Panc1 (cell line): ENCODE results near the gene ACACB. TPM values are rescaled to one million over a fixed set of nuclear protein-coding genes. Genes with fewer than 3 reads are reported as not detected.

Experiments
- ATAC-seq: fragments of 200-7000 bp; cut with Tn5 transposase; 2 replicates; pipeline ENCODE4 v1.9.1; 2020; ENCODE audit warnings: mild to moderate bottlenecking, moderate library complexity
- Bru-seq: library from RNA; stranded (reverse); fragments of 400-500 nt; gene quantifications from one replicate; lab custom pipeline; 2021; lab: Mats Ljungman, UMichigan
- BruChase-seq, 2 experiments: library from RNA; stranded (reverse); fragments of 400-500 nt; gene quantifications; one replicate each; lab custom pipeline; 2021; lab: Mats Ljungman, UMichigan
- BruUV-seq: library from RNA; stranded (reverse); fragments of 400-500 nt; replicated peaks from 2 replicates; lab custom pipeline; 2021; lab: Mats Ljungman, UMichigan
- CTCF ChIA-PET: fragments of 300-600 bp; sonication (Branson Sonifier 250); formaldehyde crosslinking; loops from one replicate; lab custom pipeline; 2022; ENCODE audit warnings: antibody characterized with exemption; lab: Charles Lee
- POLR2A ChIA-PET: fragments of 300-600 bp; sonication (Branson Sonifier 250); formaldehyde crosslinking; loops from one replicate; lab custom pipeline; 2022; ENCODE audit warnings: antibody characterized with exemption; lab: Charles Lee
- DNase-seq: peaks from one replicate; pipeline ENCODE4 v3.0.0-alpha.2; 2010; ENCODE audit warnings: low read depth, low spot score
- H3K27ac ChIP-seq: 2 replicates; pipeline ENCODE4 v1.5.1; 2011; ENCODE audit warnings: mild to moderate bottlenecking, low read length, inconsistent platforms
- H3K27me3 ChIP-seq: fragments of 200-500 bp; sonication (Bioruptor generic); 2 replicates; pipeline ENCODE4 v1.6.0; 2014; ENCODE audit warnings: low read length, inconsistent platforms; ENCODE audit not compliant: control insufficient read depth, insufficient read depth
- H3K36me3 ChIP-seq: fragments of 200-500 bp; sonication (Bioruptor generic); 2 replicates; pipeline ENCODE4 v1.5.1; 2014; ENCODE audit warnings: inconsistent platforms, mild to moderate bottlenecking, low read length, moderate library complexity; ENCODE audit not compliant: control insufficient read depth, insufficient read depth
- H3K4me1 ChIP-seq: 2 replicates; pipeline ENCODE4 v1.5.1; 2011; ENCODE audit warnings: inconsistent platforms, mild to moderate bottlenecking, low read length, moderate library complexity; ENCODE audit not compliant: control insufficient read depth, insufficient read depth
- H3K4me3 ChIP-seq, 2 experiments: 2 replicates each; pipeline ENCODE4 v1.5.1; 2011 to 2012; ENCODE audit warnings: low read depth in 2 of 2, low read length in 2 of 2, mild to moderate bottlenecking in 2 of 2, inconsistent platforms in 1 of 2, moderate library complexity in 1 of 2
- H3K9me3 ChIP-seq: fragments of 200-500 bp; sonication (Bioruptor generic); 2 replicates; pipeline ENCODE4 v1.5.1; 2014; ENCODE audit warnings: low read depth, mild to moderate bottlenecking, inconsistent platforms, low read length, moderate library complexity; ENCODE audit not compliant: control insufficient read depth, insufficient read depth
- CTCF ChIP-seq: fragments of 450-650 bp; IDR thresholded peaks from 2 replicates; pipeline ENCODE4 v1.5.1; 2017; ENCODE audit warnings: mild to moderate bottlenecking
- POLR2AphosphoS5 ChIP-seq: IDR thresholded peaks from 2 replicates; pipeline ENCODE4 v1.6.1; 2012; ENCODE audit warnings: mild to moderate bottlenecking, low read depth, low read length, moderate library complexity
- REST ChIP-seq, 2 experiments: IDR thresholded peaks; 2 replicates each; pipeline ENCODE4 v1.6.1; 2011 to 2012; ENCODE audit warnings: low read depth in 2 of 2, control low read depth in 1 of 2, low read length in 1 of 2, mild to moderate bottlenecking in 1 of 2, moderate library complexity in 1 of 2; ENCODE audit not compliant: insufficient read depth in 1 of 2
- SIN3A ChIP-seq: IDR thresholded peaks from 2 replicates; pipeline ENCODE4 v1.6.1; 2012; ENCODE audit warnings: low read depth, mild to moderate bottlenecking, low read length, moderate library complexity, borderline replicate concordance; ENCODE audit not compliant: insufficient read depth
- TCF7L2 ChIP-seq: IDR thresholded peaks from 2 replicates; pipeline ENCODE4 v1.6.1; 2011; ENCODE audit warnings: mild to moderate bottlenecking, low read depth, low read length, inconsistent platforms
- in situ Hi-C: cut with HindIII; loops from 2 replicates; pipeline ENCODE4 v1.10.0; 2016; ENCODE audit warnings: low sequenced_read_pairs, low pct_unique_long_range_greater_than_20kb
- intact Hi-C: fragments of 100-400 bp; cut with micrococcal nuclease; formaldehyde crosslinking; loops from one replicate; pipeline ENCODE4 v1.10.0; 2022; ENCODE audit not compliant: unreplicated experiment
- long read RNA-seq: library from polyadenylated mRNA; unstranded; transcript quantifications from one replicate; pipeline ENCODE4 v2.0.0, GENCODE V29; 2021; ENCODE audit not compliant: unreplicated experiment
- polyA plus RNA-seq: library from polyadenylated mRNA; unstranded; fragments of >200 nt; gene quantifications from one replicate; pipeline ENCODE4 v1.2.1, GENCODE V29; 2012; ENCODE audit warnings: missing spikeins; ENCODE audit not compliant: insufficient read length
- total RNA-seq: library from RNA; stranded (reverse); gene quantifications from one replicate; pipeline ENCODE4 v1.2.1, GENCODE V29; 2021; ENCODE audit not compliant: unreplicated experiment

ACACB gene
- total RNA-seq (12.3 TPM), Bru-seq, nascent RNA (percentile 53 among the genes with signal in this experiment), BruChase-seq, experiment 1, labeled RNA remaining after a 2-hour chase (percentile 52 among the genes with signal in this experiment), BruChase-seq, experiment 2, labeled RNA remaining after a 6-hour chase (percentile 54 among the genes with signal in this experiment)
- 8.7 TPM for polyA plus RNA-seq
- long read RNA-seq, partial matches to known transcripts: 2 of 4 reads
- long read RNA-seq, other reads (novel, unspliced or antisense): 2 of 4 reads

GRCh38 chr12:109115758-109116610 is at the start of gene ACACB:
ACACB (plus strand) TSS chr12:109116587; CDS start chr12:109139406, 22,819 bp downstream.
- intact Hi-C loops (loop anchor here (10.0 kb wide), 1 partner anchor 139 kb away; no protein-coding TSS in a partner anchor), in situ Hi-C loops (no loop called here)
- DNase-seq (no peak), ATAC-seq (no peak)
- BruUV-seq: no TSS peak
- Histone ChIP-seq H3K36me3 (no peaks in the 10 kb centered on the region), H3K9me3 (no peaks in the 10 kb centered on the region), H3K4me3 (no peak within 1 kb of the TSS), H3K27ac (no peak within 1 kb of the TSS), H3K4me1 (peaks cover 10% of the 10 kb centered on the region; the same call in 1 of the 2 replicates), H3K27me3 (no peaks in the 10 kb centered on the region)
- TF ChIP-seq TCF7L2: no peak
- TF ChIP-seq SIN3A: no peak
- no peak for TF ChIP-seq REST (IDR thresholded peaks at IDR 0.05; ENCODE audit: insufficient read depth in 1 of 2, low read depth in 2 of 2, low read length in 1 of 2)
- TF ChIP-seq CTCF: no peak
- no peak for TF ChIP-seq POLR2AphosphoS5
- ChIA-PET CTCF (no interaction called here), POLR2A (no interaction called here)

- BruUV-seq: no TSS peak
Measured at GRCh38 chr12:109069307-109070271, 46.8 kb upstream of the ACACB start.

More at GRCh38 chr12:109069307-109070271, 46.8 kb upstream of the ACACB start:
- Histone ChIP-seq H3K36me3 (no peaks in the 10 kb centered on the region), H3K27ac (no peak overlapping the region), H3K4me3 (no peak overlapping the region), H3K4me1 (no peaks in the 10 kb centered on the region), H3K27me3 (no peaks in the 10 kb centered on the region), H3K9me3 (no peaks in the 10 kb centered on the region)
- intact Hi-C loops: no loop called here
- DNase-seq (no peak), ATAC-seq (no peak)
- ChIA-PET CTCF (no interaction called here), POLR2A (interaction anchor here (0.6 kb wide), 1 partner anchor 28 kb away, joined by 3 read pairs; no protein-coding TSS in a partner anchor)
- in situ Hi-C loops: no loop called here
- no peak for TF ChIP-seq POLR2AphosphoS5
